ENCODE data around the gene EDC3.

EDC3 gene

DNA sequence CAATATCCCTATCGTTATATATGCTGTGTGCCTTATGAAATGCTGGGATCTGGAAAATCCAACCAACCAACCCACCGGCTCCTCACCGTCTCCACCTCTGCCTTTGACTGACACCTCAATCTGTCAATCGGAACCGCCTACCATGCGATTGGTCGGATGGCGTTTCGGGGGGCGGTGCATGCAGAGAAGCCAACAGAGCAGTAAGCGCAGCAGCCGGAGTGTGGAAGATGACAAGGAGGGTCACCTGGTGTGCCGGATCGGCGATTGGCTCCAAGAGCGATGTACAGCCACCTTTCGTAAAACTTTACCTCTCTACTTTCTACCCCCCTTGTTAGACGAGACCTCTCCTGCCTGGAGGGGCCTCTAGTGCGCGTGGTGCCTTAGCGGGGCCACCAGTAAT is 73.9 kb downstream of the EDC3 start:
- no peak for DNase-seq

DNA sequence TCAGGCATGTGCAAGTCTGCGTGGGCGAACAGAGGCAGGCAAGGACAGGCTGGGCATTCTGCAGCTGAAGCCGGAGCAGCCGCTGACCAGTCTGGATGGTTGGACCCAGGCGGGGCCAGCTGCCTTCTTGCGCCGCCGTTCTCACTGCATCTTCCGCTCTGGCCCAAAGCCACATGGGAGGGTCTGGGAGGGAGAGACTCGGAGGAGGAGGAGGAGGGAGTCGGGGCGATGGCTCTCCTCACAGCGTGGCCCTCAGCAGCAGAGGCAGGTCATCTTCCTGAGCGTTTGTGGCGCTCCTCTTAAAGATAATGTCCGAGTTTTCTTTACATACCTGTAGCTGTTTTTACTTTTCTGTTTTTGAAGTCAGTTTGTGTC is 74.3 kb downstream of the EDC3 start:
- no peak for DNase-seq

DNA sequence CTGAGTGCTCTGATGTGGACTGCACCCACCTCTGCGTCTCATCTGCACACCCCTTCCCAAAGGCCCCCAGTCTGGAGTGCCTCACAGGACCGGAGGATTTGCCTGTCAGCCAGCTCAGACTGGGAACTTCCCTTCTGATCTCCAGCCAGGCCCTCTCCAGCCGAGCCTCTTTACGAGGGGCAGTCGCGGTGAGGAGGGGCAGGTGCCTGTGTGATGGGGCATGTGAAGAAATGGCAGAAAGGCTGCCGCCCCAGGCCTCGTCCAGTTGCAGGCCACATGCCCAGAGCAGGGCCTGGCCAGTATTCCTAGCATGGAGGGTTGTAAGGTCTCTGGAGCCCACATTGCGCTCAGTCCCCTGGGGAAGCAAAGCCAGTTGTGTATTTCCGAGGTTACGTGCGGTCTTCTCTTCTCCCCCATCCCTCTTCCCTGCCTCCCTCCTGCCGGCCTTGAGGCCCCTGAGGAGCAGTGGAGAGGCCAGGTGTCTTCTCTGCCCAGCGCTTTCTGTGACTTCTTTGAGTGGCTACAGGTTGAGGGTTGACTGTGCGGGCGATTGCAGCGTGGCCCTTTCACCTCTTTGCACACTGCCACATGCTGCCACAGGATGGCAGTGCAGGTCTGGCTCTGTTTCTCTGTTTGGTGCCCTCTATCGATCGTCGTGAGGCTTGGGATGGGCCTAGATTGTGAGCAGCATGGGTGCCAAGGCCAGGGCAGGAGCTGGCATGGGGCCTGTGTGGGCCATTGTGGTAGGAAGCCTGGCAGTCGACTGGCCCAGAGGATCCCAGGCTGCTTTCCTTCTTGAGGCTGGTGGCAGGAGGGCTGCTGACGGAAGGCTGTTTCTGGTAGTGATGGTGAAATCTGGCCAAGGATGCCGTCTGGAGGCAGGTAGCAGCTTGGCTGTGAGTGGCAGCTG is 74.9 kb downstream of the EDC3 start:
- peak; percentile 45 to 79 (median 63) for DNase-seq

DNA sequence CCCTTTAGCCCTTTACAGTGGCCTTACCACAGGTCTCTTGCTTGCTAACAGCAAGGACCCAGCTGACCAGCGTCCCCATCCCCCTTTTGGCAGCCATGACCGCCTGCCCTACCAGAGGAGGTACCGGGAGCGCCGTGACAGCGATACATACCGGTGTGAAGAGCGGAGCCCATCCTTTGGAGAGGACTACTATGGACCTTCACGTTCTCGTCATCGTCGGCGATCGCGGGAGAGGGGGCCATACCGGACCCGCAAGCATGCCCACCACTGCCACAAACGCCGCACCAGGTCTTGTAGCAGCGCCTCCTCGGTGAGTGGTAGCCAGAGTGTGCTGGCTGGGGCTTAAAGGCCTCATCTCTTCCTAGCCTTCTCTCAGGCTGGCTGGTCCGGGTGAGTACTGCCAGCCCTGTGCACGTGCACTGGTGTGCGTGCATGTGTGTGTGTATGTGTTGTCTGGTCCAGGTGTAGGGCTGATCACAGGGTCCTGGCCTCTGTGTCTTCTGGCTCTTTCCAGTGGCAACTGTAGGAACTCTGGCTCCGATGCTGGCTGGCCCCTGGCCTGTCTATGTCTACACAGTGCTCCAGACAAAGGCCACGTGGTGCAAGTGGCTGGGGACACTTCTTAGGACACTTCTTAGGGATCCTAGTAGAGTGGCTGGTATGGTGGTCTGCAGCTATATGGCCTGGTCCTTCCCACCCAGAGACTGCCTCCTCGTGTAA is 75.7 kb downstream of the EDC3 start:
- no peak for DNase-seq

DNA sequence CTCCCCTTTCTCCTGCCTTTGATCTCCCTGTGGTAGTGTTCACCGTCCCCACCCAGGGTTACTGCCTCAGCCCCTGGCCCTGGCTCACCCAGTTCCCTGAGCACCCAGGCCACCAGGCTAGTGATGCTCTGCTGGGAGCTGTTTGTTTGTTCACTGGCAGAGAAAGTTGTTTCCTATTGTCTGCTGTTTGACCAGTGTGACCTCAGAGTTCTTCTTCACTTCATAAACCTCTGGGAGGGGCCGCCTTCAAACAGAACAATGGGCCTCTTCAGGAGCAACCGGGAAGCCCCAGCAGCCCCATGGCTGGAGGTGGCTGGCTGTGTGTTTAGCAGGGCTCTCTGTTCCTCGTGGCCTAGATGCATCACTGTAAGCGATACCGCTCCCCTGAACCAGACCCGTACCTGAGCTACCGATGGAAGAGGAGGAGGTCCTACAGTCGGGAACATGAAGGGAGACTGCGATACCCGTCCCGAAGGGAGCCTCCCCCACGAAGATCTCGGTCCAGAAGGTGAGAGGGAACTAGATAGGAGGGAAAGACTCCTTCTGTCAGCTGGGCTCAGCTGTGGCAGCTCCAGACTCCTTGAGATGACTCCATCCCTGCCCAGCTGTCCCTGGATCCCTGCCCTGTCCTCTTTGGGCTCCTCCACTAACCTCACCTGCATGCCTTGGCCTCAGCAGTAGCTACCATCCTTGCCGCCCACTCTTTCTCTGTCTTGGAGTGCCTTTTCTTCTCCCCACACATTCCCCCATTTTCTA is 76.8 kb downstream of the EDC3 start:
- DNase-seq, result no peak

DNA sequence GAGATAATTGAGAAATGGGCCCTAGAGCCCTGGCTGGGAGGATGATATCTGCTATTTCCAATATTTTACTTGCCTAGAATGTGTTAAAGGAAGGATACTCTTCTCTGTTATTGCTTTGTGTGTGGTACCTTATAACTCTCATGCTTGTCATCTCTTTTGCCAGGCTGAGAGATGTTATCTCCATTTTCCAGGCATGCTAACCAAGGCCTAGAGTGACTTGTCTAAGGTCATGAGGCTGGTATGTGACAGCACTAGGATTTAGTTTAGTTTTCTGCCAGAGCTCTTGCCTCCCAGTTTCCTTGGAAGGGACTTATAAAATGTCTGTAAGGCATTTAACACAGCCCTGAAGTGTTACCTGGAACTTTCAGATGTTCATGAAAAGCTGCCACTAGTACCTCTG is 78.8 kb downstream of the EDC3 start:
- no peak for DNase-seq

DNA sequence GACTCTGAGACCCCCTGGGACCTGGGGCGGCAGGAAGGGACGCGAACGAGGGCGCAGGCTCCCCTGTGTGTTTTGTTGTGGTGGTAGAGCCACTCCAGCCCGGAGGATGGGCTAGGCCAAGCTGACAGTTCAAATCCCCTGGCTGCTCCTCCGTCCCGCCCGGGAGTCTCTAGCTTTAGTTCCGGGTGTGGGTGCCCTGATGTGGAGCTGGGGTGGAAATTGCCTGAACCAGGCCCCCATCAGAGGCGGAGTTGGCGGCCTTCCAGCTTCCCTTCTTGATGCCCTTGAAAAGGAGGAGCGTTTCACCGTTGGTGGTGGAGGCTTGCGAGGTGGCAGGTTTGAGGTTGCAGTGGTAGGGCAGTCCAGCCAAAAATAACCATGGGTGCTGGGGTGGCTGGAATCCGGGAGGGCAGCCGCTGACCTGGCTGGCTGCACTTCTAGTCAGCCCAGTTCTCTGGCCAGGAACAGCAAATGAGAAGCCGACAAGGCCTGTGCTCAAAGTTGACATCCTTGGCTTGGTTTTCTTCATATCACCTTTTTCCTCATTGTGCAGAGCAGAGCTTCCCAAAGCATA is 79.4 kb downstream of the EDC3 start:
- DNase-seq, result peak; percentile 51 to 78 (median 63)

DNA sequence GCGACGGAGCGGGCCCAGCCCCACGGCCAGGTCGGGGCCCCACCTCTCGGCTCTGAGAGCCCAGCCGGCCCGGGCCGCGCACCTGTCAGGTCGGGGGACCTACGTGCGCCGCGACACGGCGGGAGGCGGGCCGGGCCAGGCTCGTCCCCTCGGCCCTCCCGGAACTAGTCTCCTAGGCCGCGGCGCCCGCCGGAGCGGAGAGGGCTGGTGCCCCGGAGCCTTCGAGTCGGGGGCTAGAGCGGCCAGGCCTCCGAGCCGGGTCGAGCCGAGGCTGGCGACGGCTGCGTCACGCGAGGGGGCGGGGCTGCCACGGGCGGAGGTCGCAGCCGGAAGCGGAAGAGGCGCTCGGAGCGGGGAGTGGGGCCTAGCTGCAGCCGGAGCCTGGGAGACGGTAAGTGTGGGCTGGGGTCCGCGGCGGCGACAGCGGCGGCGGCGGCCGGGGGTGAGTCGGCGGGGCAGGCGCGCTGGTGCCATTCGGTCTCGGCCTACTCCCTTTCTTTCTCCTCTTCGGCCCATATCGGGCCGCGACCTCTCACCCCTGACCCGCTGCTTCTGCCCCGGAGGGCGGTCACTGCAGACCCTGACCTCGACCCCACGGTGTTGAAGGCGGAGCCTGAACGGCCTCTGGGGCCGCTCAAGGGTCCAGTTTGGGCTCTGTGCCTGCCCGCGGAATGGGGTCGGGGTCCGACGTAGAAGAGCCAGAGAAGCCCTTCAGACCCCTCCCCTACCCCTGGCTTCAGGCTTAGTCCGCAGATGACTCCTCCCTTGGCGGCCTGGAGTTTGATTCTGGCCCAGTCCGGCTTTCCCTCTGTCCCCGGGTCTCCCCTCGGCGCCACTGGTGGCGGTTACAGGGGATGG is 80.1 kb downstream of the EDC3 start, which contains the start of gene CLK3:
CLK3 (plus strand) TSS at position 329 of the 858 bp plus-strand sequence. CDS start 3,361 bp downstream, outside the sequence.
- peak; percentile 88 to 96 (median 94) for DNase-seq

DNA sequence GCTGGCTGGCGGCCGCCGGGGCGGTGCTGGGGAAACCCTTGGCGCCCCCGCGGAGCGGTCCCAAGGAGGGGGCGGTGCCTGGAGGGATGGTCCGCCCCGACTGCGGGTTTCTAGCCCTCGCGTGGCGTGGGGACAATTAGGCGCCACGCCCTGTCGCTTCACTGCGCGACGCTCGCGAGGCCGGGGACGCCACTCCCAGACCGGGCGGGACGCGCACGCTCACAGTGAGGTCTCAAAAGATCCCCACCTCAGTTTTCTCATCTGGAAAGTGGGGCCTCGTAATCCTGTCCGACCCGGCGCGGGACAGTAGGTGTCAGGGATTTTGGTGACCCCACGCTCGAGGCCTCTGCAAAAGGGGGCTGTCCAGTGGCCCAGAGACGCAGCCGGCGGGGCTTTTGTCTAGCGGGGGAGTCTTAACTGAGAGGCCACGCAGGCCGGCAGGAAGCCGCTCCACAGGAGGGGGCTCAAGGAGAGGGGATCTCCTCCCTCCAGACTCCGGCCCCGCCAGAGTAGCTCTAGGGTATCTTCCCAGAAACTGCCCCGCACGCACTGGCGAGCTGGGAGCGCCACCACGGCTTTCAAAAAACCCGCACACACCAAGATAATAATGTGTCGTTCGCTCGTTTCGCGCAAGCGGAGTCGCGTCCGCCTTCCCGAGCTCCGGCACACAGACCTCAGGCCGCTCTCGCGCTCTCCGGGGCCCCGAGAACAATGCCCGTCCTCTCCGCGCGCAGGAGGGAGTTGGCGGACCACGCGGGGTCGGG is 80.9 kb downstream of the EDC3 start:
- peak; percentile 85 to 94 (median 90) for DNase-seq

DNA sequence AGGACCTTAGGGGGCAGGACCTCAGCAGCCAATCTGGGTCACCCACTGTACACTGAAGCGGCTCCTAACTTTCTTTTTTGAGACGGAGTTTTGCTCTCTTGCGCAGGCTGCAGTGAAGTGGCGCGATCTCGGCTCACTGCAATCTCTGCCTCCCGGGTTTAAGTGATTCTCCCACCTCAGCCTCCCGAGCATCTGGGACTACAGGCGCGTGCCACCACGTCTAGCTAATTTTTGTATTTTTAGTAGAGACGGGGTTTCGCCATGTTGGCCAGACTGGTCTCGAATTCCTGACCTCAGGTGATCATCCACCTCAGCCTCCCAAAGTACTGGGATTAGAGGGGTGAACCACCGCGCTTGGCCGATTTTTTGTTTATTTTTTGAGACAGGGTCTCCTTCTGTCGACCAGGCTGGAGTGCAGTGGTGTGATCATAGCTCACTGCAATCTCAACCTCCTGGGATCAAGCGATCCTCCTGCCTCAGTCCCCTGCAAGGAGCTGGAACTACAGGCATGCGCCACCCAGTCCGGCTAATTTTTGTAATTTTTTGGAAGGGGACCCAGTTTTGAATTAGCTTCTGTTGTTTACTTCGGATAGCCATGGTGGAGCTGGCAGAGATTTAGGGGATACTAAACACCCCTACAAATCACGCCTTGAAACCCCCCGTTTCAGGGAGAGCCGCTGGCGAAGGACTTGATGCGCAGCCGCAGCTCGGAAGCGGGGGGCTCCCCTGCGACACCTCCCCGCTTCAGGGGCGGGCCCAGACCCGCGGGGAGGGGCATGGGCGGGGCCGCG is 81.7 kb downstream of the EDC3 start:
- no peak for DNase-seq

DNA sequence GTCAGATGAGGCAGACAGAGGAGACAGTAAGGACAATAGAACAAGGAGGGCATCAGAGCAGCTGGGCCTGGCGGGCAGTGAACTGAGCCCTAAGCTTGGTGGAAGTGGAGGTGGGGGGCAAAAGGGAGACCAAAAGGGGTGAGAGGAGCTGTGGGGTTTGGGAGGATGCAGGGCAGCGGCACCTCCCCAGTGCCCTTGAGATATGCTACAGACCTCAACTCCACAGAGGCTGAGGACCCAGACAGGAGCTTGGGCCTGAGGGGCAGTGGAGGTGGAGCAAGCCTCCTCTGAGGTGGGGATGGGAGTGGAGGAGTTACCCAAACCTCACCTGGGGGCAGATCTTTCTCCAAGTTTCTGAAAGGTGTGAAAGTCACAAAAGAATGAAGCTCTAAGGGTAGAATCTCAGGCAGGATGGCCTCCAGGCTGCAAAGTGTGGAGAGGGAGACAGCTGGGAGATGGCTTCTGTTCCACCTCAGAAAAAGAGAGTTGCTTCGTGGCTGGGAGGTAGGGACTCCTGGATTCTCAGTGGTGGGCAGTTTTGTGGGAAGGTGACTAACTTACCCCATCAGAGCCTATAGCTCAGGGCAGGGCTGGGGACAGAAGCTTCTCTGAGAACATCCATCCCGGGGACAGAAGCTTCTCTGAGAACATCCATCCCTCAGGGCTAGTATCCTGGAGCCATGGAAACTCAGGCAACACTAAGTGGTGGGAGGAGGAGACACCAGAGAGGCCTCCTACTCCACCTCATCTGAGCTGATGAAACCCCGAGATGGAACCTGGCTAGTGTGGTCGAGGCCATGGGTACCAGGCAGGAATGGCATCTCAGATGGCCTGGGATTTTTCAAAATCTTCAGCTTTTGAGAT is 82.5 kb downstream of the EDC3 start:
- no peak for DNase-seq

DNA sequence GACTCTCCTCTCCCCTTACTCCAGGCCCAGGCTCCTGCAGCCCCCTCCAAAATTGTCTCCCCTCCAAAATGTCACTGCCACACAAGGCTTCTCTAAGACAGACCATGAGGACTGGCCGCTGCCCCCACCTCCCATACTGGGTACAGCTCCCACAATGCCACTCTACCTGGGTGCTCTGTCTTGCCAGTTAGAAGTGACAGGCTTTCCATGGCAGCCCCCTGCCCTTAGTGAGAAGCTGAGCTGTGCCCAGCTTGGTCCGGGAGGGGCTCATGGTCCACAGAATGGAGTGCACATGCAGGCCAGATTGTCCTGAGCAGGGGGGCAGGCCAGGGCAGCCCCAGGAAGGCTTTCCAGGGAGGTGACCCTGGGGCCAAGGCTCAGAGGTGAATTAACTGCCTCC is 83.1 kb downstream of the EDC3 start:
- no peak for DNase-seq

DNA sequence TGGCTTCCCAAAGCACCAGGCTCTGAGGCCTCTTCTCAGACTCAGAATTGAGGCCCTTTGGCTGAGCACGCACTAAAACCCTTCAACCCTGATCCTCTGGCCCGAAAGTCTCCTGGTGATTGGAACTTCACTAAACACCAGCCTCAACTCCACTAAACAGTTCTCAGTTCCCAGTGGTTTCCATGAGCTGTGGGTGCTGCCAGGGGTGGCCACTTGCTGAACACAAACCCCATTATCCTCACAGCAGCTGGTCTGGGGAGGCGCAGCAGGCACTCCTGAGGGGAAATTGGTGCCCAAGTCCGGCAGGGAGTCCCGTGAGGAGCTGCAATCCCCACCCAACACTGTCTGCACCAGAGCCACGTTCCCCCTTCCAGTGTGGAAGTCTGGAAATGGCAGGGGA is 84.0 kb downstream of the EDC3 start:
- DNase-seq, result no peak

DNA sequence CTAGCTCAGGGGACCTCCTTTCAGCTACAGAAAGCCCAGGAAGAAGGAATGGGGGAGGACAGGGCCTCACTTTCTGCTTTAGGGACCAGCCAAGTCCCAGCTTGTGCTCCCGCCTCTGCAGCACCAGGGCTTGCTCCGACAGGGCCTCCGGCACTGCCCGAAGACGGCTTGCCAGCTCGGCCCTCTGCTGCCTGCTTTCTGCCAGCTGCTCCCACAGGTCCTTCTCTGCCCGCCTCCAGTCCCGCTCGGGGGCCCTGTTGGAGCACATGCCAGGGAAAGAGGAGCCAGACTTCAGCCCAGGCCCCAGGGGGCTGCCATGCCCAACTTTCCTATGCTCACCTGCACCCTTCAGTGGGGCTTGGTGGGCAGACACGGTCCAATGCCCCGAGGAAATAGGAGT is 84.5 kb downstream of the EDC3 start:
- no peak for DNase-seq

DNA sequence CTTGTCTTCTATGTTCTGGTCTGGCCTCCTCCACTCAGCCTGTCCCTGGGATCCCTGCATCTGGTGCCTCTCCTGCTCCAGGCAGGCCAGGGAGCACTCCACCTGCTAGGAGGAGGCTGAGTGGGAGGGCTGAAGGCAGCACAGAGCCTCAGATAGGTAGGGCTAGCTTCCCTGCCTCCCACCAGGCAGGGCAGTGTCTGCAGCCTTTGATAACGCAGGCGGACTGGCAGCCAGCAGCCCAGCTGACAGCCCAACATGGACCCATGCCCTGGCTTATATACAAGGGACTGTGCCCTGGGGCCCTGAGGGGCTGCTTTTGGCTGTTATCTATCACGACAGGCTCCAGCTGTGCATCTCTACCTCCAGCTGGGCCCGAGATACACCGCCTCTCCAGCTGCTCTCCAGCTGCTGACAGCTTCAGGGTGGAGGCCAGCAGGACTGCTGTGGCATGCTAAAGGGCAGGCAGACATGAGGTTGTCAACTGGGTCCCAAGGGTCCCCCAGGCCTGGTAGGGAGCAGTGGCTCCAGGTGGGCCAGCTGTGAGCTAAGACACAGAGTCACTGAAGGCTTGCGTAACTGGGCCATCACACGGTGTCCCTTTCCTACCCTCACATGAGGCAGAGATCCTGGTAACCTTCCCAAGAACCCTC is 85.4 kb downstream of the EDC3 start:
- no peak for DNase-seq

DNA sequence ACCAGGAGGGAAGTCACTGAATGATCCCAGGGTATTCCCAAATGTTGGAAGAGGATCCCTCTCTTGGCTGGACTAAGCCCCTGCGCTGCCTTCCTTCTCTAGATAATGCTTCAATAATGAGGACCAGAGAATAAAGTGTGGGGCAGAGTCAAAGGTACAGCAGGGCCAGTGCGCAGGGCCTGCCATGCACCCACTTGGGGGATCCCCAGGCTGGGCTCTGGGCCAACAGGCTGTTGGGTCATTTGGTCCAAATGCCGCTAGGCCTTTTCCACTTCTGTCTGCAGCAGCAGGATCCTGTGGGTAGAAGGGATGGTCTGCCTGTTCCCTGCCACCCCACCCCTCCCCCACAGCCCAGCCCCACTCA is 85.9 kb downstream of the EDC3 start:
- DNase-seq, result no peak

DNA sequence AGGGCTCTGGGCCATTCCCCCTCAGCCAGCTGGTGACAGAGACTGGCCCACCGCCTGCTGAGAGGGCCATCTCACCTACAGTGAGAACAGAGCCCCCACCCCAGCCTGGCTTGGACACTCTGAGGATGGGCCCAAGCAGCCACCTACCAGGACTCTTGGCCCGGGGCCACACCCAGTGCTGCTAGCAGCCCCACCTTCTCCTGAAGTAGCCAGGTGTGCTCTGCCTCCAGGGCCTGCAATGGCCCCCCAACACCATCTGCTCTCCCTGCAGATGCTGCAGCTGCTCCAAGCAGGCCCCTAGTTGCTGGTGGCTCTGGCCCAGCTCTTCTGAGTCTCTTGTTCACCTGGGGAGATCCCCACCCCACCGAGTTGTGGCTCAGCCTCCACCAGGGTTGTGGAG is 87.0 kb downstream of the EDC3 start:
- DNase-seq, result no peak

DNA sequence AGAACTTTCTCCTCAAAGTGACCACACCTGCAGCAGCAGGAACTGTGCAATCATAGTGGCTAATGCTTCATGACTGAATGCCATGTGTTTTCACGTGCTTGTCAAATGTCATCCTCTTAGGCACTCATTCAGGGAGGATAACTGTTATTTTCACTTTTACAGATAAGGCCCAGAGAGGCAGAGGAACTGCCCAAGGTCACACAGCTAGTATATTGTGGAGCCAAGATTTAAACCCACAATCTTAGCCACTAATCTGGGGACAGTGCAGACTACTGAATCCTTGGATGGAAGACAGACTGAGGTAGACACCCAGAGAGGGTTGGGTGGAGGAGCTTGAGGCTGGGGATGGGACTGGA is 90.1 kb downstream of the EDC3 start:
- no peak for DNase-seq
